Measurements from ENCODE around the gene POF1B.
"Not testable (repeated sequence)": the region's sequence is repeated elsewhere in the genome, so short reads cannot be mapped to it uniquely, and the experiment has no call there.

The POF1B gene, protein sequence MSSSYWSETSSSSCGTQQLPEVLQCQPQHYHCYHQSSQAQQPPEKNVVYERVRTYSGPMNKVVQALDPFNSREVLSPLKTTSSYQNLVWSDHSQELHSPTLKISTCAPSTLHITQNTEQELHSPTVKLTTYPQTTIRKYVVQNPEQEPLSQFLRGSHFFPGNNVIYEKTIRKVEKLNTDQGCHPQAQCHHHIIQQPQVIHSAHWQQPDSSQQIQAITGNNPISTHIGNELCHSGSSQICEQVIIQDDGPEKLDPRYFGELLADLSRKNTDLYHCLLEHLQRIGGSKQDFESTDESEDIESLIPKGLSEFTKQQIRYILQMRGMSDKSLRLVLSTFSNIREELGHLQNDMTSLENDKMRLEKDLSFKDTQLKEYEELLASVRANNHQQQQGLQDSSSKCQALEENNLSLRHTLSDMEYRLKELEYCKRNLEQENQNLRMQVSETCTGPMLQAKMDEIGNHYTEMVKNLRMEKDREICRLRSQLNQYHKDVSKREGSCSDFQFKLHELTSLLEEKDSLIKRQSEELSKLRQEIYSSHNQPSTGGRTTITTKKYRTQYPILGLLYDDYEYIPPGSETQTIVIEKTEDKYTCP

DNA sequence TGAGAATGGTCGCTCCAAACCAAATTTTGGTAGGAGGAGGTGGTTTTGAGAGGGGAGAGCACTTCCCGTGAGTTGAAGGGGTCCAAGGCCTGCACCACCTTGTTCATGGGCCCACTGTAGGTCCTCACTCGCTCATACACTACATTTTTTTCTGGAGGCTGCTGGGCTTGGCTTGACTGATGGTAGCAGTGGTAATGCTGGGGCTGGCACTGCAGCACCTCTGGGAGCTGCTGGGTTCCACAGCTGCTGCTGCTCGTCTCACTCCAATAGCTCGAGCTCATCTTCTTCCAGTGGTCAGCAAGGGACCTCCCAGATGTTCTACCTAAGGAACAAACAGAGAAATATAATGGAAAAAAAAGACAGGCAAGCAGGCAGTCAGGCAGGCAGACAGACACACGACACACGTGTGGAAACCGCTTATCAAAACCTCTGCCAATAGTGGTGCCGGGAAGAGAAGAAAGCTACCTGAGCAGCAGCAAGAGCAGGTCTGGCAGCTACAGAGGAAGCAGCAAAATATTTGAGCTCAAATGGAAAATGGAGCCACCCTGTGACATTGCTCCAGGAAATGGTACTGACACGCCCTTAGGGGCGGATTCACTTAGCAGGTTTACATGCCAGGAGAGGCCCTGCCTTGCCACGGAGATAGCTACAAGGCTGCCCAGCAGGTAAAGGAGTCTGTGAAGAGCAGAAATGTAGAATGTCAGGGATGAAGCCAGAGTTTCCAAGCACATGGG is at the start of gene POF1B:
TSS of gene POF1B (minus strand) at position 492 of the 734 bp plus-strand sequence. CDS start at position 281, 211 bp downstream.
- no peak for DNase-seq

GRCh38 chrX:85429066-85429465 is 49.6 kb upstream of the POF1B start:
- no peak for DNase-seq

DNA sequence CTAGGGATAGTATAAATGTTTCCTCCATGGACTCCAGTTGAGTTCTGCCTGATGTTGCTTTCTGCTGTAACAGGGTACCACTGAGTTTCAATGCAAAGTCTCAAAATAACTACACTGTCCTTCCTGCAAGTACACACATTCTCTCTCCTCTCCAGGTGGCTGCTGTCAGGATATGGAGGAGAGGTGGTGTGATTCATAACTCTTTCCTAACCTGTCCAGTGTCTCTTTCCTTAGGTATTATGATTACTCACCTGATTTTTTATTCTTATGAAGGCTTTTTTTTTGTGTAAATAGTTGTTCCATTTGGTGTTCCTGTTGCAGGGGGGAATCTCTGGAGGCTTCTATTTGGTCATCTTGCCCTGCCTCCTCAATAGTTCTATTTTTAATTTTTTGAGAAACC is 39.8 kb upstream of the POF1B start:
- no peak for DNase-seq

- no peak for DNase-seq
These were observed 12.4 kb upstream of the POF1B start for GRCh38 chrX:85391878-85392238.

GRCh38 chrX:85391185-85391877 is 11.9 kb upstream of the POF1B start:
- DNase-seq: no peak

- no peak for DNase-seq
These were observed 2.1 kb upstream of the POF1B start for GRCh38 chrX:85381602-85382001.

DNA sequence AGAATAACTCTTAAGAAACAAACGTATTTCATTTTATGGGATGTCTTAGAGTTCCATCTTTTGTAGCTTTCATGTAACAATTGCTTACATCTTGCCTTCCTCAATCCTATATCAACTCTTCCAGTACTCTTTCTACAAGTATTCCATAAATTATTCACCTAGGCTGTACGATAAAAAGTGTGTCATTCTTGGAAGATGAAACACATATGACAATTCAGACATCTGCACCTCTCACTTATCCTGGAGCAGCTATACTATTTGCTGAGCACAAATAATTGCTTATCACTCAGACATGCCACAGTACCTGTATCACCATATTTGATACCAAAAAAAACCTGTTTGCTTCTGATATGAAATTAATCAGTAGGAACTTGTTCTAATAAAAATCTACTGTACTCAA is 1.0 kb downstream of the POF1B start:
- DNase-seq: no peak

GRCh38 chrX:85375333-85375738 is 4.1 kb downstream of the POF1B start:
- DNase-seq: no peak

GRCh38 chrX:85365370-85365995 is 14.0 kb downstream of the POF1B start:
- DNase-seq: no peak

DNA sequence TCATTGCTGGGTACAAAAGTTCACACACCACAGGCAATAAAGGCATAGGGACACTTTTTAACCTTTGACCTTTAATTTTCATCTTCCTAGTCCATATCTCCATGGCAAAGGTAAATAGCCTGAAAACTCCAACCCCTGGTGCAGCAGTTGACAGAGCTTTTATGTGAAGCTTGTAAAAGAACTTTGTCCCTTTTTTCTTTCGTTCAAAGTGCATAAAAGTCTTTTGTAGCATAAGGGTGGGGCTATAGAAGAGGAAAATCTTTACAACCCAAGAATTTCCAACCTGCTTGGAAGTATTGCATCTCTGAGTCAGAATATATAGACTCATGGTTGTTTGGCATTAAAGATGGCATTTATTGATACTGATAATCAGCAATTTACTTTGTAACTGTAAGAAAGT is 20.4 kb downstream of the POF1B start:
- no peak for DNase-seq

- DNase-seq: no peak
These were observed 33.9 kb downstream of the POF1B start for GRCh38 chrX:85345523-85345922.

DNA sequence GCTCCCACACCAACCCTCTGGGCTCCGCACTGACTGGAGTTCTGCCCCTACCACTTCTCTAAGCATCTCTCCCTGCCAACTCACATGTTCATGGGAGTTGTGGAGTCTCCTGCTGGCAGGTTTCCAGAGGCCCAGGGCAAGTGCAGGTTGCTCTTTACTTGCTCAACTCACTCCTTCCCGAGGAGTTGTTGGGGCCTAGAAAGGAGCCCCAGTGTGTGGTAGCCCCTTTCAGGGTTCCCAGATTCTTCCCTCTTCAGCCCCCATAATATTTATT is 52.5 kb downstream of the POF1B start:
- DNase-seq: no peak

DNA sequence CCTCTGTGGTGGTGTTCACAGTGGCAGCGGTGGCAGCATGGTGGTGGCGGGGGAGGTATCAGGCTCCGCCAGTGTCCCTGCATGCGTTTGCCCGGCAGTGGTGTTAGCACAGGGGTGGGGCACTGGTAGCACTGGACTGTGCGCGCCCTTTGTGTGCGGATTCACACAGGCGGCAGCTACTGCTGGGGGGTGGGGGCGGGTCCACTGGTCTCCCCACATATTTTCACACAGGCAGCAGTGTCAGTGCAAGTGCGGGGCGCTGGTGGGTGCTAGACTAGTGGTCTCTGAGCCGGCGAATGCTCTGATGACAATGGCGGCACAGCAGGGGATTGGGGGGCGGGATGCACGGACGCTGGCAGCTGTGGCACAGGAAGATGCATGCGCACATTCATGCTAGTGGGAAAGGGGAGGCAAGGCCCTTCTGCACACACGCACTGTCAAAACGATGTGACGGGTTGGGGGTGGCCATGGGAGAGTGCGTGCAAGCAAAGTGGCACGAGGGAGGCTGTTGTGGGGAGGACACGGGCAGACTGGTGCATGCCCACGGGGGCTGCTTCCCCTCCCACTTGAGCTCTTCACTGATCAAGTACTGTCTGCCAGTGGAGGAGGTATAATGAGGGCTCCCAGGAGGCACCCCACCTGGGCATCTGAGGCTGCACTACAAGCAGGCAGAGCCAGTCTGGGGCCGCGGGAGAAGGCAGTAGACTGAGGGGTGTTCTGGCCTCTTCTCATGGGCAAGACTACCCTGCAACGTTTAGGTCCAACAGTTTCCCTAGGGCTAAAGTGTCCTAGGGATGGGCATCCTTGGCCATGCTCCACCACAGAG is 53.0 kb downstream of the POF1B start:
- DNase-seq: no peak

DNA sequence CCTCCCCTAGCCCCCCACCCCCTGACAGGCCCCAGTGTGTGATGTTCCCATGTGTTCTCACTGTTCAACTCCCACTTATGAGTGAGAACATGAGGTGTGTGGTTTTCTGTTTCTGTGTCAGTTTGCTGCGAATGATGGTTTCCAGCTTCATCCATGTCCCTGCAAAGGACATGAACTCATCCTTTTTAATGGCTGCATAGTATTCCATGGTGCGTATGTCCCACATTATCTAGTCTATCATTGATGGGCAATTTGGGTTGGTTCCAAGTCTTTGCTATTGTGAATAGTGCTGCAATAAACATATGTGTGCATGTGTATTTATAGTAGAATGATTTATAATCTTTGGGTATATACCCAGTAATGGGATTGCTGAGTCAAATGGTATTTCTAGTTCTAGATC is 68.1 kb downstream of the POF1B start:
- DNase-seq: not testable (repeated sequence)

- no peak for DNase-seq
These were observed 69.7 kb downstream of the POF1B start for GRCh38 chrX:85309717-85310116.

DNA sequence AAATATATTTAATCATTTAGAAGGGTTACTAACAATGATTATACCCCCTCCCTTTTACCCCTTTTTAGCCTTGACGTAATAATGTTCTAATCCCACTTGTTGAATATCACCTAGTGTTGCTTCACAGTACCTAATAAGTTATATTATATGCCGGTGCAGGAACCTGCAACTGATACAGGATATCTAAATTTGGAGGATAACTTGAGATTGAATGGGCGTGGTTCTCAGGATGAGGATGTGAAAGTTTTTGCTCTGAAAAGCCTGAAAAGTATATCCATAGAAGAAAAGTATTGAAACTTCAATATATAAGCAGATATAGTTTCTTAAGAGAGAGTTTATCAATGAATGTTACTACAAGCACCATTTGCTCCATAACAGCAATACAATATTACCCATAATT is 75.9 kb downstream of the POF1B start:
- DNase-seq: no peak

DNA sequence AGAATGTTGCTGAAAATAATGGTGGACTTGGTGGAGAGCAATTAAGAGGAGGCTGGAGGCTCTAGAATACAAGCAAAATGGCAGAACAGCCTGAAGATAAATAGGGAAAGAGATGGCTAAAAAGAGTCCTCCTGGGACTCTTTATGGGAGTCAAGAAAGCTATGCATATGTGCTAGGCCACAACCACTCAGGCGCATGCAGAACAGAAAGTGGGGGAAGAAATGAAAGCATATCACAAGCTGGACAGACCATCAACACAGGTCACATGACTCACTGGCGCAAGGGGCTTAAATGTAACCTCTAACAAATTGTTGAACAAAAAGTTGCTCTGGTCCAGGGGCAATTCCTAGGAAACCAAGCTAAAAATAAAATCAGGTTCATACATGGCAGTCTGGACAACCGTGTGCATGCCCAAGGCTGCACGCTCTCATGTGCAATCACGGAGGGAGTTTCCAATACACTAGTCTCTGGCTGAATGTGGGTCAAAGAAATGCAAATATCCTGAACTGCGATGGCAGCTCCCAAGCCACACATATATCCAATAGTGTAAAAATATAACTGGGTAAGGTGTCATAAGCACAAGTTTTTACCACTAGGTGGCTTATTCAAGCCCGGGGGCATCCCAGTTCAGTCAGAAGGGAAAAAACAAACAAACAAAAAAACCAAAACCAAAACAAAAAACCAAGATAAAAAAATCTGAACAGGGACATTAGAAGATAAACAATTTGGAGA is 90.3 kb downstream of the POF1B start:
- DNase-seq: no peak

GRCh38 chrX:85285286-85285685 is 94.2 kb downstream of the POF1B start:
- DNase-seq: not testable (repeated sequence)

GRCh38 chrX:85244450-85245211 is 134.8 kb downstream of the POF1B start:
- DNase-seq: peak; percentile 36

GRCh38 chrX:85243761-85244449 is 135.6 kb downstream of the POF1B start, which contains the start of the genes SATL1 and ZNF711:
Gene SATL1, minus strand, starts transcription at chrX:85243779. Its CDS starts 134,811 bp downstream, at chrX:85108968.
Gene ZNF711, plus strand, starts transcription at chrX:85243991. Its CDS starts 3,582 bp downstream, at chrX:85247573.
- DNase-seq: peak; percentile 46

Data from hematopoietic multipotent progenitor cell treated with erythropoietin and hydrocortisone succinate and interleukin-3 and kit ligand, for 8 days (in vitro differentiated cells).